ENCODE measurements around the gene FANCC. TPM values are rescaled to one million over a fixed set of nuclear protein-coding genes. Genes with fewer than 3 reads are reported as not detected.
A peak's percentile ranks its signal among the peaks of the same experiment; 100 is the strongest.

Gene FANCC
- total RNA-seq, 4 donors from 2014 or later, result 2.2 to 9.3 (median 6.5) TPM

- no peaks in the 10 kb centered on the region for H3K36me3 ChIP-seq
- no peak overlapping the region for H3K27ac ChIP-seq
- peaks cover 0 to 16% (median 3%) of the 10 kb centered on the region in 3 donors for H3K4me1 ChIP-seq
- no peak for DNase-seq
- no peak overlapping the region for H3K4me3 ChIP-seq
- intact Hi-C loops (cut with DNase I), result no loop called here
- no peak for TF ChIP-seq CTCF (IDR thresholded peaks at IDR 0.05)
- no peak for TF ChIP-seq POLR2A (IDR thresholded peaks at IDR 0.05)
- WGBS, 2 donors, result 62 to 64% methylated on average over 1 of the region's 1 CpG
- H3K27me3 ChIP-seq, result no peaks in the 10 kb centered on the region
- peaks cover 0 to 12% (median 0%) of the 10 kb centered on the region in 3 donors for H3K9me3 ChIP-seq
Measured at GRCh38 chr9:95285307-95285706, 32.2 kb downstream of the FANCC start.

- Histone ChIP-seq H3K4me3 (peak overlapping the region in 1 of 4 donors; percentile 20), H3K27me3 (no peaks in the 10 kb centered on the region), H3K9me3 (peaks cover 0 to 12% (median 0%) of the 10 kb centered on the region in 3 donors), H3K4me1 (peaks cover 0 to 16% (median 3%) of the 10 kb centered on the region in 3 donors), H3K27ac (no peak overlapping the region), H3K36me3 (no peaks in the 10 kb centered on the region)
- no peak for TF ChIP-seq CTCF (IDR thresholded peaks at IDR 0.05)
- TF ChIP-seq POLR2A (IDR thresholded peaks at IDR 0.05), result no peak
- WGBS, 2 donors, result 68 to 75% methylated on average over 9 of the region's 9 CpGs
- no peak for DNase-seq
- intact Hi-C loops (cut with DNase I), result no loop called here
Measured at GRCh38 chr9:95284162-95285080, 33.1 kb downstream of the FANCC start.

- Histone ChIP-seq H3K27me3 (no peaks in the 10 kb centered on the region), H3K9me3 (peaks cover 0 to 12% (median 0%) of the 10 kb centered on the region in 3 donors), H3K4me1 (peaks cover 0 to 16% (median 3%) of the 10 kb centered on the region in 3 donors), H3K27ac (no peak overlapping the region), H3K4me3 (no peak overlapping the region), H3K36me3 (no peaks in the 10 kb centered on the region)
- TF ChIP-seq CTCF (IDR thresholded peaks at IDR 0.05), result no peak
- TF ChIP-seq POLR2A (IDR thresholded peaks at IDR 0.05), result no peak
- WGBS, 2 donors, result 28 to 48% methylated on average over 2 of the region's 2 CpGs
- DNase-seq, result no peak
- intact Hi-C loops (cut with DNase I), result no loop called here
Measured at GRCh38 chr9:95283673-95284072, 33.8 kb downstream of the FANCC start.

- no peak for DNase-seq
- Histone ChIP-seq H3K36me3 (no peaks in the 10 kb centered on the region), H3K27me3 (no peaks in the 10 kb centered on the region), H3K4me1 (peaks cover 0 to 16% (median 3%) of the 10 kb centered on the region in 3 donors), H3K4me3 (no peak overlapping the region), H3K27ac (no peak overlapping the region), H3K9me3 (peaks cover 0 to 12% (median 0%) of the 10 kb centered on the region in 3 donors)
- TF ChIP-seq CTCF (IDR thresholded peaks at IDR 0.05) (no peak), POLR2A (IDR thresholded peaks at IDR 0.05) (no peak)
- intact Hi-C loops (cut with DNase I), result no loop called here
Measured at GRCh38 chr9:95282332-95282731, 35.2 kb downstream of the FANCC start.

GRCh38 chr9:95280745-95281144 is 36.8 kb downstream of the FANCC start:
- H3K36me3 ChIP-seq, result no peaks in the 10 kb centered on the region
- no peaks in the 10 kb centered on the region for H3K27me3 ChIP-seq
- WGBS, 2 donors, result 95 to 100% methylated on average over 1 of the region's 1 CpG
- H3K4me1 ChIP-seq, result peaks cover 0 to 10% (median 3%) of the 10 kb centered on the region in 3 donors
- no peak overlapping the region for H3K27ac ChIP-seq
- no peak overlapping the region for H3K4me3 ChIP-seq
- peaks cover 0 to 12% (median 0%) of the 10 kb centered on the region in 3 donors for H3K9me3 ChIP-seq
- DNase-seq, result no peak
- no peak for TF ChIP-seq CTCF (IDR thresholded peaks at IDR 0.05)
- TF ChIP-seq POLR2A (IDR thresholded peaks at IDR 0.05), result no peak
- intact Hi-C loops (cut with DNase I), result no loop called here
